Skeletal muscle tissue (tissue), 4 donors: ENCODE measurements around the gene ESPN. TPM values are rescaled to one million over a fixed set of nuclear protein-coding genes. Genes with fewer than 3 reads are reported as not detected.

Experiments used
- H3K27ac ChIP-seq: one replicate; pipeline ENCODE4 v1.7.0; 2013; ENCODE audit warnings: mild to moderate bottlenecking, low read depth, low read length, inconsistent platforms
- H3K27me3 ChIP-seq, 3 donors: one replicate each; pipeline ENCODE4 v1.7.0; 2013; ENCODE audit warnings: low read length in 3 of 3; ENCODE audit not compliant: control insufficient read depth in 3 of 3, insufficient read depth in 3 of 3
- H3K36me3 ChIP-seq, 3 donors: one replicate each; pipeline ENCODE4 v1.7.0; 2013; ENCODE audit warnings: low read length in 3 of 3; ENCODE audit not compliant: control insufficient read depth in 3 of 3, insufficient read depth in 3 of 3
- H3K4me1 ChIP-seq, 3 donors: one replicate each; pipeline ENCODE4 v1.7.0; 2013; ENCODE audit warnings: low read length in 3 of 3, mild to moderate bottlenecking in 3 of 3; ENCODE audit not compliant: control insufficient read depth in 3 of 3, insufficient read depth in 3 of 3
- H3K4me3 ChIP-seq, 3 donors: one replicate each; pipeline ENCODE4 v1.7.0; 2013; ENCODE audit warnings: low read length in 3 of 3
- H3K9ac ChIP-seq, 3 donors: one replicate each; pipeline ENCODE4 v1.7.0; 2013; ENCODE audit warnings: low read length in 3 of 3, mild to moderate bottlenecking in 3 of 3, moderate library complexity in 2 of 3, low read depth in 1 of 3
- H3K9me3 ChIP-seq, 3 donors: one replicate each; pipeline ENCODE4 v1.7.0; 2013; ENCODE audit warnings: low read length in 3 of 3; ENCODE audit not compliant: control insufficient read depth in 3 of 3
- total RNA-seq: library from RNA; depleted of rRNA; stranded (reverse); fragments of >200 nt; gene quantifications from one replicate; pipeline ENCODE4 v1.2.3, GENCODE V29; 2014
- donor health status: Osteomylitis.

The ESPN gene
- total RNA-seq, 1 donor from 2014 or later = 0.52 TPM

GRCh38 chr1:6471086-6471969 lies 46.8 kb downstream of the ESPN start:
- Histone ChIP-seq H3K9me3 (no peaks in the 10 kb centered on the region), H3K4me3 (no peak overlapping the region), H3K27me3 (peaks cover 0 to 8% (median 4%) of the 10 kb centered on the region in 3 donors), H3K9ac (no peak overlapping the region), H3K36me3 (peaks cover 0 to 5% (median 3%) of the 10 kb centered on the region in 3 donors), H3K27ac (no peak overlapping the region), H3K4me1 (no peaks in the 10 kb centered on the region)

GRCh38 chr1:6471970-6472368 lies 47.4 kb downstream of the ESPN start:
- Histone ChIP-seq H3K27me3 (peaks cover 0 to 8% (median 2%) of the 10 kb centered on the region in 3 donors), H3K9me3 (no peaks in the 10 kb centered on the region), H3K4me3 (no peak overlapping the region), H3K4me1 (no peaks in the 10 kb centered on the region), H3K36me3 (peaks cover 0 to 5% (median 3%) of the 10 kb centered on the region in 3 donors), H3K9ac (no peak overlapping the region), H3K27ac (no peak overlapping the region)

GRCh38 chr1:6472391-6472790 lies 47.8 kb downstream of the ESPN start:
- Histone ChIP-seq H3K27ac (no peak overlapping the region), H3K27me3 (peaks cover 0 to 8% (median 2%) of the 10 kb centered on the region in 3 donors), H3K4me1 (no peaks in the 10 kb centered on the region), H3K9me3 (no peaks in the 10 kb centered on the region), H3K4me3 (no peak overlapping the region), H3K36me3 (peaks cover 0 to 5% (median 3%) of the 10 kb centered on the region in 3 donors), H3K9ac (no peak overlapping the region)

GRCh38 chr1:6473156-6473555 lies 48.6 kb downstream of the ESPN start:
- Histone ChIP-seq H3K9ac (no peak overlapping the region), H3K27ac (no peak overlapping the region), H3K4me1 (no peaks in the 10 kb centered on the region), H3K9me3 (no peaks in the 10 kb centered on the region), H3K4me3 (no peak overlapping the region), H3K27me3 (peaks cover 0 to 8% (median 2%) of the 10 kb centered on the region in 3 donors), H3K36me3 (peaks cover 0 to 5% (median 3%) of the 10 kb centered on the region in 3 donors)

- H3K4me1 ChIP-seq = no peaks in the 10 kb centered on the region
- H3K36me3 ChIP-seq = peaks cover 0 to 5% (median 3%) of the 10 kb centered on the region in 3 donors
- no peak overlapping the region for H3K27ac ChIP-seq
- H3K4me3 ChIP-seq = no peak overlapping the region
- H3K9ac ChIP-seq = no peak overlapping the region
- H3K9me3 ChIP-seq = no peaks in the 10 kb centered on the region
- peaks cover 0 to 8% (median 2%) of the 10 kb centered on the region in 3 donors for H3K27me3 ChIP-seq
Measured at GRCh38 chr1:6473974-6474814, 49.6 kb downstream of the ESPN start.

GRCh38 chr1:6474815-6475282 lies 50.3 kb downstream of the ESPN start:
- Histone ChIP-seq H3K27ac (no peak overlapping the region), H3K27me3 (peaks cover 0 to 8% (median 2%) of the 10 kb centered on the region in 3 donors), H3K9me3 (no peaks in the 10 kb centered on the region), H3K36me3 (peaks cover 0 to 5% (median 3%) of the 10 kb centered on the region in 3 donors), H3K9ac (no peak overlapping the region), H3K4me1 (no peaks in the 10 kb centered on the region), H3K4me3 (no peak overlapping the region)

GRCh38 chr1:6475381-6476133 lies 51.0 kb downstream of the ESPN start:
- no peaks in the 10 kb centered on the region for H3K9me3 ChIP-seq
- no peak overlapping the region for H3K4me3 ChIP-seq
- H3K4me1 ChIP-seq = no peaks in the 10 kb centered on the region
- no peak overlapping the region for H3K9ac ChIP-seq
- H3K36me3 ChIP-seq = peaks cover 0 to 5% (median 3%) of the 10 kb centered on the region in 3 donors
- H3K27ac ChIP-seq = no peak overlapping the region
- H3K27me3 ChIP-seq = peaks cover 0 to 8% (median 2%) of the 10 kb centered on the region in 3 donors

GRCh38 chr1:6476483-6476882 lies 51.9 kb downstream of the ESPN start:
- Histone ChIP-seq H3K27ac (no peak overlapping the region), H3K4me1 (no peaks in the 10 kb centered on the region), H3K9me3 (no peaks in the 10 kb centered on the region), H3K36me3 (peaks cover 0 to 5% (median 3%) of the 10 kb centered on the region in 3 donors), H3K9ac (no peak overlapping the region), H3K27me3 (peaks cover 0 to 8% (median 2%) of the 10 kb centered on the region in 3 donors), H3K4me3 (no peak overlapping the region)

- no peak overlapping the region for H3K9ac ChIP-seq
- H3K27ac ChIP-seq = no peak overlapping the region
- peaks cover 0 to 5% (median 3%) of the 10 kb centered on the region in 3 donors for H3K36me3 ChIP-seq
- H3K9me3 ChIP-seq = no peaks in the 10 kb centered on the region
- peaks cover 0 to 4% (median 2%) of the 10 kb centered on the region in 3 donors for H3K27me3 ChIP-seq
- H3K4me3 ChIP-seq = no peak overlapping the region
- no peaks in the 10 kb centered on the region for H3K4me1 ChIP-seq
Measured at GRCh38 chr1:6477039-6477820, 52.7 kb downstream of the ESPN start.
